Articular chondrocyte of knee joint (primary cell): ENCODE measurements around the gene UQCRC1. TPM values are rescaled to one million over a fixed set of nuclear protein-coding genes. Genes with fewer than 3 reads are reported as not detected.

Source experiments
- small RNA-seq: library from RNA; depleted of rRNA; stranded (forward); fragments of <200 nt; gene quantifications from one replicate; pipeline ENCODE3, GENCODE V24; 2012
- total RNA-seq: library from RNA; depleted of rRNA; stranded (reverse); fragments of >200 nt; gene quantifications from 2 replicates; pipeline ENCODE4 v1.2.3, GENCODE V29; 2012

UQCRC1 gene
- 210 and 251 TPM in 2 replicates for total RNA-seq

DNA sequence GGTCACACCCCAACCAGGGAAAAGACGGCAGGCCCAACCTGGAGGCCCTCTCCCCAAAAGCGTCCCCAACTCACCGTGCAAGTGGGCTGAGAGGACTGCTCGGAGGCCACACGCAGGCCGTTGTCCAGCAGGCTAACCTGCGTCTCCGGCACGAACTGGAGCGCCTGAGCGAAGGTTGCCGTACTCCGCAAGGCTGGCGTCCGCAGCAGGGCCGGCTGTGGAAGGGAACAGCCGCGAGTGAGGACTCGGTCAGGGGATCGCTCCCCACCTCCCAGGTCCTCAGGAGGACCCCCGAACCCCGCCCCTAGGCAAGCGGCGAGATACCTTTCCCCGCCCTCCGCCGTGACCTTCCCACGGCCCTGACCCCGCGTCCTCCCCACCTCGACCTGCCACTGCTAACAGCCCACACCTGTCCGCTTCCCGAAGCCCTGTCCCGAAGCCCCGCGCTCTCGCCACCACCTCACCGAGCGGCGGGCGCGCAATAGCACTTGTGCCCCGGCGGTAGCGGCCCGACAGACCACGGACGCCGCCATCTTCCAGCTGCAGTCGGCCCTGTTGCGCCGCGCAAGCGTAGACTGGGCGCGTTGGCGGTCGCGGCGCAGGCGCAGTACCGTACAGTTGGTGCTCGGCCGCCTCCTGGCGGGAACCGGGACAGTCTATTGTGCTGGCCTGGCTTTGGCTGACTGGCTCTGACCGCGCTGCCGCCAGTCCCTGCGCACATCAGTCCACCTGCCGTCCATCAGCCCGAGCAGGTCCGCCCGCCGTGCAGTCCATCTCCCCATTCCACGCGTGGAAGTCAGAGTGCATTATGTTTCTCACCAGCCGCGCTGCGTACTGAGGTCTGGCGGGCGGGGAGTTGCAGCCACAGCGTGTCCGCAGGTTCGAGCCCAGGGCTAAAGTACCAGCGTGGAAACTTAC is at the start of gene UQCRC1:
Gene UQCRC1 (minus strand): TSS at position 559 of the 918 bp plus-strand sequence. CDS start 26 bp downstream, at position 533.

DNA sequence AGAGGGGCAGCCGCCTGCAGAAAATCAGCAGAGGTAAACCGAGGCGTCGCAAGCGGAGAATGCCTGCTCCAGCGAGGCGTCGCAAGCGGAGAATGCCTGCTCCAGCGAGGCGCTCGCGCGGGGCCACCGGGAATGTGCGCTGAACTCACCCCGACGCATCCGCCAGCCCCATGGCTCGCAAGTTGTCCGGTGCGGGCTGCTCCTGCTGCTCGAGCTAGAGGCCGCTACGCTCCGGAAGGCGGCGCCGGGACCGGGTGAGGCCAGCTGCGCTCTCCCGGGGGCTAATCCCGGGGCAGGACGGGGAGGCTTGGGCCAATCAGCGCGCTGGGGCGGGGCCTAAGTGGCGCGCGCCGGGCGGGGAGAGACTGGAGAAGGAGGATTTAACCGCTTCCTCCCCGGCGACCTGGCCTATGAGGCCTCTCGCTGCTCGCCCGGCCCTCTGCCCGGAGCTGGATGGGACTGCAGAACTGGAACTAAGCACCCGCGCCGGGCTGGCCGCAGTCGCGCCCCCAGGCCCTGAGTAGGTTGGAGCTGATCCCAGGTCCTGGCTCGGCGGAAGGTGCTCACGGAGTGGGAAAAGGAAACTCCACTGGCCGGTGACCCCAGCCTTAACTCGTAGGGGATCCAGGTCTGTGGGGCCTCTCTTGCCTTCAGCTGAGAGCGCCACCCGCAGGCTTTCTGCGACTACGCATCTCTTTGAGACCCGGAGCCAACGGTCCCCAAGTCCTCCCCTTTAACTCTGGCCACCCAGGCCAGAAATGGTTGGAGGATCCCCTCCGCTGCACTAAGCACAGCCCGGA is 26.0 kb upstream of the UQCRC1 start, which contains the start of gene SLC26A6:
Gene SLC26A6 (minus strand): TSS at position 240 of the 800 bp plus-strand sequence. CDS start 68 bp downstream, at position 172.

DNA sequence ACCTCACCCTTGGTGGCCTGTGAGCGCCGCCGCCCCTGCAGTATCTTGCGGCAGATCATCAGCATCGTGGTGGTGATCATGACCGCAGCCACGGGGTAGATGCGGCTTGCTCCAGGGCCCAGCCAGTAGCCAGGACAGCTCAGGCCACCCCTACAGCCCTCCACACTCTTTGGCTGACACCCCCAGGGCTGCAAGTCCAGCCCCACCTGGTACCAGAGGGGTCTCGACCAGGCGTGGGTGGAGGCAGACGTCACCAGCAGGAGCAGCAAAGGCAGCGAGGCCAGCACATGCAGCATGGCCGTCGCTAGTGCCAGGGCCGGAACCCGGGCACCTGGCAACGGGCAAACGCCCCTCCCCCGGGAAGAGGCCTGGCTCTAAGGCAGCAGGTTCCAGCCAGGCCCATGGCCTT is 12.0 kb upstream of the UQCRC1 start, which contains the start of gene TMEM89:
Gene TMEM89 (minus strand): TSS at position 309 of the 409 bp plus-strand sequence. CDS start 13 bp downstream, at position 296.

DNA sequence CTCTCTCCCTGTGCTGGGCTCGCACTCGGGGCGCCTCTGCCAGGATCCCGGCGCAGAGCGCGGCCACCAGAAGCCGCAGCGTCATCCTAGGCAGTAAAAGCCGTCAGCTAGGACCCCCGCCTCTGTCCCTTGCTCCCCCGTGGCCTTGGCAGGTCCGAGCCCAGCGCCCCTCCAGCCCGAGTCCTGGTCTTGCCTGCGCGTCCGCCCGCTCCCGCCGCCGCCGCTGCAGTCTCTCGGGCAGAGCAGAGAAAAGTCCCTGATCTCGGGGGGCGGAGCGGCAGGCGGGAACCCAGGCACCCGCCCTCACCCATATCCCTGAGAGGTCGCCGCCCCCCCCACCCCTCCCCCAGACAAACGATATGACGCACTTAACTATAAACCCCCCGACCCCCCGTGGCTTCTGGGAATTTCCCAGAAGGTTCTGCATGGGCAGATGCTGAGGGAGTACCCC is 14.3 kb downstream of the UQCRC1 start, which contains the start of gene COL7A1:
Gene COL7A1 (minus strand): TSS at position 255 of the 451 bp plus-strand sequence. CDS start 170 bp downstream, at position 85.

DNA sequence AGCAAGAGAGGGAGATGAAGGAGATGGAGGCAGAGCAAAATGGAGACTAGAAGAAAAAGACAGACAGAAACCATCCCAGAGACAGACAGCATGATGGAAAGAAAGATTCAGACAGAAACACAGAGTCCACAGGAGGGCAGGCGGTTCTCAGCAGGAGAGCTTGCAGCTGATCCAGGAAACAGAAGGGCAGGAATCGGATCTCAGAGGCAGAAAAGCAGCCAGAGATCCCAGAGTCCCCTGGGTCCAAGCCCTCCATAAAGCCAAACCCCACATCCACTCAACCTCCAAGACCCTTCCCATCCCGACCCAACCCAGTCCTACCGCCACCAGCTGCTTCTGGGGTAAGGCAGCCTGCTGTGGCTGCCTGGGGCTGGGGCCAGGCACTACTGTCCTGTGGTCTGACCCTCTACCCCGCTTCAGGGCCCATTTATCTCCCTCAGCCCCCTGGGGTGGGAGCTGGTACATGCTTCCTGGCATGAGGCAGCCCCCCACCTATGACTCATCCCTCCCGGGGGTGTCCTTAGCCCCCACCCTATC is 46.0 kb downstream of the UQCRC1 start, which contains the start of gene UCN2:
Gene UCN2 (minus strand): TSS at position 400 of the 537 bp plus-strand sequence. CDS start 657 bp downstream, outside the sequence.

DNA sequence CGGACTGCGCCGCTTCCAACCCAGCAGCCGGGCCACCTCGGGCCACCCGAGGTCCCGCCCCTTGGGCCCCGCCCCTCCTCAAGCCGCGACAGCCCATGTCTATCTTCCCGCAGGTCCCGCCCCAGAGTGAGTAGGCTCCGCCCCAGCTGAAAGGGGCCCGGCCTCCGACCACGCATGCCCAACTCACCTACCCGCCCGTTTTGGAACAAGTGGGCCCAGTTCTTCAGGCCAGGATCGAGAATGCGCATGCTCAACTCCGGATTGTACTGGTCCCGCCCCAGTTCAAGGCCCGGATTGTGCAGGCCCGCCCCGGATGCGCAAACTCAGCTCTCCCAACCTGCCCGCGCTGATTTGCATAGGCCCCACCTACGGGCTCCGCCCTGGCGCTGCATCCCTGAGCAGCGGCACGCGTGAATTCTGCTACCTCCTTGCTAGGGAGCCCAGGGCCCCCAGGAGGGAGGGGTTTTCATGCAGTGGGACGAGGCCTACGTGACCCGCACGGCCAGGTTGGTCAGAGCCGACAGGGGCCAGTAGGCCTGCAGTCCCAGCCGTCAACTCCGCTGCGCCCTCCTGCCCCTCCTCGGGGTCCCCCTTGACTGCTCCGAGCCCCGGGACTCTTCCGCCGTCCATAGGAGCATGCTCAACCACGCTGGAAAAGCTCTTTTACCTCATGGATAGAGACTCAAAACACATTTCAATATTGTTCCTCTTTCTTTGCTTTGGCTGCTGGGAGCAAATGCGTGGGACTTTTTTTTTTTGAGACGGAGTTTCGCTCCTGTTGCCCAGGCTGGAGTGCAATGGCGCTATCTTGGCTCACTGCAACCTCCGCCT is 52.4 kb downstream of the UQCRC1 start, which contains the start of gene PFKFB4:
Gene PFKFB4 (minus strand): TSS at position 8 of the 831 bp plus-strand sequence. CDS start 26 bp downstream, outside the sequence.

Small RNA genes within 50 kb of the gene (small RNA-seq; reads per million reads assigned to genes)
- not detected for gene MIR6823

Other genes with a start within 250 kb of the UQCRC1 start
- not detected in 2 replicates for gene FBXW12, start 237.4 kb downstream of the UQCRC1 start, total RNA-seq
- gene PLXNB1, start 179.6 kb downstream of the UQCRC1 start, total RNA-seq = 23.6 and 26.9 TPM in 2 replicates
- 17.8 and 20.6 TPM in 2 replicates for gene CCDC51, start 169.5 kb downstream of the UQCRC1 start, total RNA-seq
- 200 and 210 TPM in 2 replicates for gene TMA7, start 169.4 kb downstream of the UQCRC1 start, total RNA-seq
- 7.2 TPM in 2 replicates for gene ATRIP, start 162.9 kb downstream of the UQCRC1 start, total RNA-seq
- gene SHISA5, start 105.5 kb downstream of the UQCRC1 start, total RNA-seq = 103 and 127 TPM in 2 replicates
- gene PFKFB4, start 52.8 kb downstream of the UQCRC1 start, total RNA-seq = 12.5 and 13.3 TPM in 2 replicates
- gene UCN2, start 45.9 kb downstream of the UQCRC1 start, total RNA-seq = 0.13 and 0.22 TPM in 2 replicates
- gene COL7A1, start 14.3 kb downstream of the UQCRC1 start, total RNA-seq = 3.5 and 3.9 TPM in 2 replicates
- not detected in 2 replicates for gene TMEM89, start 12.1 kb upstream of the UQCRC1 start, total RNA-seq
- gene SLC26A6, start 25.8 kb upstream of the UQCRC1 start, total RNA-seq = 20.8 and 27.6 TPM in 2 replicates
- gene CELSR3, start 53.2 kb upstream of the UQCRC1 start, total RNA-seq = 1.3 and 1.4 TPM in 2 replicates
- gene NCKIPSD, start 76.3 kb upstream of the UQCRC1 start, total RNA-seq = 9.7 and 17.1 TPM in 2 replicates
- gene IP6K2, start 107.6 kb upstream of the UQCRC1 start, total RNA-seq = 41.0 and 47.2 TPM in 2 replicates
- gene PRKAR2A, start 238.2 kb upstream of the UQCRC1 start, total RNA-seq = 56.5 and 62.1 TPM in 2 replicates